H9 (cell line): ENCODE measurements around the gene TBX15. TPM values are rescaled to one million over a fixed set of nuclear protein-coding genes. Genes with fewer than 3 reads are reported as not detected.

Source experiments
- DNase-seq: peaks from one replicate; pipeline ENCODE4 v3.0.0-alpha.2; 2017
- H2AFZ ChIP-seq: one replicate; pipeline ENCODE4 v1.6.1; 2013; ENCODE audit warnings: mild to moderate bottlenecking, low read length, control low read depth, moderate library complexity
- H2AK5ac ChIP-seq: 2 replicates; pipeline ENCODE4 v1.6.1; 2013; ENCODE audit warnings: low read length, control low read depth, mixed read lengths; ENCODE audit not compliant: insufficient read length
- H2BK120ac ChIP-seq: one replicate; pipeline ENCODE4 v1.6.1; 2013; ENCODE audit warnings: low read depth, mild to moderate bottlenecking, low read length, control low read depth, inconsistent platforms; ENCODE audit not compliant: poor library complexity, severe bottlenecking
- H2BK12ac ChIP-seq: 2 replicates; pipeline ENCODE4 v1.6.1; 2013; ENCODE audit warnings: low read length, control low read depth, mixed read lengths, low read depth; ENCODE audit not compliant: insufficient read length
- H2BK15ac ChIP-seq: 2 replicates; pipeline ENCODE4 v1.6.1; 2013; ENCODE audit warnings: low read depth, low read length, control low read depth
- H2BK20ac ChIP-seq: one replicate; pipeline ENCODE4 v1.6.1; 2013; ENCODE audit warnings: low read depth, mild to moderate bottlenecking, low read length, control low read depth, inconsistent platforms; ENCODE audit not compliant: poor library complexity, severe bottlenecking
- H2BK5ac ChIP-seq: 2 replicates; pipeline ENCODE4 v1.6.1; 2013; ENCODE audit warnings: low read length, control low read depth, mixed read lengths; ENCODE audit not compliant: insufficient read length
- H3K14ac ChIP-seq: 2 replicates; pipeline ENCODE4 v1.6.1; 2013; ENCODE audit warnings: low read length, control low read depth; ENCODE audit not compliant: insufficient read depth
- H3K18ac ChIP-seq: 2 replicates; pipeline ENCODE4 v1.6.1; 2013; ENCODE audit warnings: low read depth, mild to moderate bottlenecking, mixed read lengths, low read length, control low read depth; ENCODE audit not compliant: insufficient read length
- H3K23ac ChIP-seq: 2 replicates; pipeline ENCODE4 v1.6.1; 2013; ENCODE audit warnings: low read length, control low read depth, mixed read lengths, low read depth; ENCODE audit not compliant: insufficient read length
- H3K23me2 ChIP-seq: 2 replicates; pipeline ENCODE4 v1.6.1; 2013; ENCODE audit warnings: low read depth, mild to moderate bottlenecking, mixed read lengths, low read length, control low read depth; ENCODE audit not compliant: insufficient read length, poor library complexity, severe bottlenecking
- H3K27ac ChIP-seq: 2 replicates; pipeline ENCODE4 v1.5.1; 2013; ENCODE audit warnings: low read length, control low read depth, mixed read lengths, low read depth; ENCODE audit not compliant: insufficient read length
- H3K27me3 ChIP-seq: 2 replicates; pipeline ENCODE4 v1.6.1; 2013; ENCODE audit warnings: low read length, control low read depth, inconsistent platforms; ENCODE audit not compliant: insufficient read depth
- H3K4ac ChIP-seq: 2 replicates; pipeline ENCODE4 v1.6.1; 2013; ENCODE audit warnings: low read depth, mild to moderate bottlenecking, control low read depth, inconsistent platforms, low read length, moderate library complexity
- H3K4me1 ChIP-seq: 2 replicates; pipeline ENCODE4 v1.6.1; 2013; ENCODE audit warnings: low read length, control low read depth, inconsistent platforms; ENCODE audit not compliant: insufficient read depth
- H3K4me2 ChIP-seq: 2 replicates; pipeline ENCODE4 v1.6.1; 2013; ENCODE audit warnings: low read length, control low read depth, mixed read lengths; ENCODE audit not compliant: insufficient read length, insufficient read depth
- H3K56ac ChIP-seq: 2 replicates; pipeline ENCODE4 v1.6.1; 2013; ENCODE audit warnings: low read depth, mild to moderate bottlenecking, mixed read lengths, low read length, control low read depth; ENCODE audit not compliant: insufficient read length
- H3K79me1 ChIP-seq: 2 replicates; pipeline ENCODE4 v1.6.1; 2013; ENCODE audit warnings: low read depth, mild to moderate bottlenecking, moderate library complexity, low read length, control low read depth, inconsistent platforms; ENCODE audit not compliant: insufficient read depth, poor library complexity, severe bottlenecking
- H3K79me2 ChIP-seq: 2 replicates; pipeline ENCODE4 v1.6.1; 2013; ENCODE audit warnings: low read length, control low read depth, inconsistent platforms; ENCODE audit not compliant: insufficient read depth
- H3K9ac ChIP-seq: 2 replicates; pipeline ENCODE4 v1.6.1; 2013; ENCODE audit warnings: low read length, control low read depth, mixed read lengths; ENCODE audit not compliant: insufficient read length; ENCODE audit errors: extremely low read depth
- H3K9me3 ChIP-seq: one replicate; pipeline ENCODE4 v1.6.1; 2013; ENCODE audit warnings: low read depth, low read length, inconsistent platforms; ENCODE audit not compliant: control insufficient read depth
- H3T11ph ChIP-seq: one replicate; pipeline ENCODE4 v1.6.1; 2013; ENCODE audit warnings: mild to moderate bottlenecking, low read length, control low read depth, inconsistent platforms
- H4K20me1 ChIP-seq: one replicate; pipeline ENCODE4 v1.6.1; 2013; ENCODE audit not compliant: control insufficient read depth, insufficient read length, insufficient read depth
- H4K5ac ChIP-seq: 2 replicates; pipeline ENCODE4 v1.6.1; 2013; ENCODE audit warnings: low read depth, mild to moderate bottlenecking, mixed read lengths, low read length, control low read depth; ENCODE audit not compliant: insufficient read length
- H4K8ac ChIP-seq: replicated peaks from 2 replicates; pipeline ENCODE4 v1.6.1; 2013; ENCODE audit warnings: low read length, control low read depth, mixed read lengths, low read depth; ENCODE audit not compliant: insufficient read length
- H4K91ac ChIP-seq: 2 replicates; pipeline ENCODE4 v1.6.1; 2013; ENCODE audit warnings: low read depth, mild to moderate bottlenecking, moderate library complexity, mixed read lengths, low read length, control low read depth; ENCODE audit not compliant: insufficient read length
- H3K27ac Mint-ChIP-seq, 3 experiments: 2 replicates in 2 of 3; 3 replicates in 1 of 3; pipeline ENCODE4 v1.8.0; 2020 to 2021; ENCODE audit warnings: mixed read lengths in 3 of 3, mild to moderate bottlenecking in 1 of 3, moderate library complexity in 1 of 3
- H3K27me3 Mint-ChIP-seq: 2 replicates; pipeline ENCODE4 v1.8.0; 2021; ENCODE audit warnings: low read depth, mild to moderate bottlenecking, moderate library complexity, mixed read lengths
- H3K36me3 Mint-ChIP-seq, 3 experiments: 2 replicates in 2 of 3; 3 replicates in 1 of 3; pipeline ENCODE4 v1.8.0; 2020 to 2021; ENCODE audit warnings: low read depth in 3 of 3, mixed read lengths in 3 of 3; ENCODE audit not compliant: insufficient read depth in 1 of 3
- H3K4me1 Mint-ChIP-seq, 2 experiments: 2 replicates each; pipeline ENCODE4 v1.8.0; 2020; ENCODE audit warnings: mixed read lengths in 2 of 2
- H3K4me3 Mint-ChIP-seq, 2 experiments: 2 replicates in 1 of 2; 3 replicates in 1 of 2; pipeline ENCODE4 v1.8.0; 2020 to 2021; ENCODE audit warnings: mild to moderate bottlenecking in 2 of 2, mixed read lengths in 2 of 2, moderate library complexity in 1 of 2
- H3K9me3 Mint-ChIP-seq, 2 experiments: 2 replicates in 1 of 2; 3 replicates in 1 of 2; pipeline ENCODE4 v1.8.0; 2020; ENCODE audit warnings: mild to moderate bottlenecking in 2 of 2, mixed read lengths in 2 of 2, moderate library complexity in 1 of 2
- WGBS: extraction: QIAGEN DNeasy Blood & Tissue Kit; methylation state at CpG from one replicate; pipeline ENCODE4 v1.1.7; 2013; ENCODE audit warnings: missing lambda C conversion rate, low lambda C conversion rate, mixed read lengths; ENCODE audit not compliant: insufficient read length; ENCODE audit errors: extremely low coverage; 5-methylcytosine and 5-hydroxymethylcytosine counted together
- total RNA-seq: library from RNA; stranded (reverse); gene quantifications from 2 replicates; pipeline ENCODE4 v1.2.1, GENCODE V29; 2021
- TF ChIP-seq, protein P1 (sequence below): fragments of 200-600 bp; sonication (generic); conservative IDR thresholded peaks from 3 replicates; pipeline ENCODE4 v1.8.0; 2021; ENCODE audit warnings: antibody characterized with exemption, mild to moderate bottlenecking

TBX15 gene
- total RNA-seq, 1 experiment from 2014 or later: 0.07 TPM

DNA sequence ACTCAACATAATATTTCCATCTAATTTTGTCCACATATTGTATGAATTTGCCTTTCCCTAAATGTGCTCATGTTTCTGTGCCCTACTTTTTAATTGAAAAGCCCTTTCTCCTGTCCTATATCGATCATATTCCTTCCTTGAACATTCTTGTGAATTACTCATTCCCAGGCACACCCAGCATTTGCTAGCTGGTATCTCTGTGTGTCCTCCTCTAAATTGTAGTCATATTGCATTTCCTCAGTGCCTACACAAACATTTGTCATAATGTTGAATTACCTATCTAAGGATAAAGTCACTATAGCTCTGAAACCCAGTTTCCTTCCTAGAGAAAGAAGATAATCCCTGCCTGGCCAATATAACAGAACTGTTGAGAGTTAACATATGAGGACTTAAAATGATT, 39.6 kb upstream of the TBX15 start:
- Mint-ChIP-seq H3K4me3 (no peak overlapping the region), H3K4me1 (no peaks in the 10 kb centered on the region), H3K36me3 (peaks cover 0 to 4% (median 0%) of the 10 kb centered on the region in 3 experiments; a peak in 1 of 7 replicates), H3K27me3 (peaks cover 1% of the 10 kb centered on the region; the same call in 1 of the 2 replicates), H3K9me3 (peaks cover 2 to 6% of the 10 kb centered on the region in 2 experiments; a peak in 4 of 5 replicates), H3K27ac (no peak overlapping the region)
- Histone ChIP-seq H3K14ac (no peak overlapping the region), H2AFZ (no peak overlapping the region), H2BK20ac (no peak overlapping the region), H2AK5ac (no peak overlapping the region), H2BK120ac (no peak overlapping the region), H3K23ac (no peak overlapping the region), H3K27me3 (no peaks in the 10 kb centered on the region), H4K20me1 (no peaks in the 10 kb centered on the region), H4K5ac (no peak overlapping the region), H3K4me2 (no peak overlapping the region), H3K23me2 (no peaks in the 10 kb centered on the region), H3K79me2 (no peaks in the 10 kb centered on the region), H4K91ac (no peak overlapping the region), H3T11ph (no peak overlapping the region), H3K18ac (no peak overlapping the region), H4K8ac (no peak overlapping the region), H3K9ac (no peak overlapping the region), H2BK15ac (no peak overlapping the region), H3K27ac (no peak overlapping the region), H2BK12ac (no peak overlapping the region), H3K56ac (no peak overlapping the region), H3K4me1 (no peaks in the 10 kb centered on the region), H2BK5ac (no peak overlapping the region), H3K4ac (no peak overlapping the region), H3K79me1 (no peaks in the 10 kb centered on the region), H3K9me3 (no peaks in the 10 kb centered on the region)
- TF ChIP-seq, protein P1, sequence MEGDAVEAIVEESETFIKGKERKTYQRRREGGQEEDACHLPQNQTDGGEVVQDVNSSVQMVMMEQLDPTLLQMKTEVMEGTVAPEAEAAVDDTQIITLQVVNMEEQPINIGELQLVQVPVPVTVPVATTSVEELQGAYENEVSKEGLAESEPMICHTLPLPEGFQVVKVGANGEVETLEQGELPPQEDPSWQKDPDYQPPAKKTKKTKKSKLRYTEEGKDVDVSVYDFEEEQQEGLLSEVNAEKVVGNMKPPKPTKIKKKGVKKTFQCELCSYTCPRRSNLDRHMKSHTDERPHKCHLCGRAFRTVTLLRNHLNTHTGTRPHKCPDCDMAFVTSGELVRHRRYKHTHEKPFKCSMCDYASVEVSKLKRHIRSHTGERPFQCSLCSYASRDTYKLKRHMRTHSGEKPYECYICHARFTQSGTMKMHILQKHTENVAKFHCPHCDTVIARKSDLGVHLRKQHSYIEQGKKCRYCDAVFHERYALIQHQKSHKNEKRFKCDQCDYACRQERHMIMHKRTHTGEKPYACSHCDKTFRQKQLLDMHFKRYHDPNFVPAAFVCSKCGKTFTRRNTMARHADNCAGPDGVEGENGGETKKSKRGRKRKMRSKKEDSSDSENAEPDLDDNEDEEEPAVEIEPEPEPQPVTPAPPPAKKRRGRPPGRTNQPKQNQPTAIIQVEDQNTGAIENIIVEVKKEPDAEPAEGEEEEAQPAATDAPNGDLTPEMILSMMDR: no peak
- no CpG with 5 or more reads among the region's 1 CpG for WGBS
- no peak for DNase-seq
